Keratinocyte (primary cell): Measurements from ENCODE around the gene GABRB1. TPM values are rescaled to one million over a fixed set of nuclear protein-coding genes. Genes with fewer than 3 reads are reported as not detected.

ENCODE experiments used
- DNase-seq: peaks from one replicate; pipeline ENCODE4 v3.0.0-alpha.2; 2011; ENCODE audit warnings: low read depth, missing footprints, low spot score
- FAIRE-seq: peaks from 2 replicates; lab custom pipeline; 2011; peaks lifted over from hg19 to GRCh38; lab: Jason Lieb, UNC
- H2AFZ ChIP-seq: 2 replicates; pipeline ENCODE4 v1.6.0; 2012; ENCODE audit warnings: low read length, control low read depth, inconsistent platforms; ENCODE audit not compliant: control insufficient read depth
- H3K27ac ChIP-seq: 2 replicates; pipeline ENCODE4 v1.5.1; 2011; ENCODE audit warnings: low read length; ENCODE audit not compliant: control insufficient read depth, insufficient read depth
- H3K27me3 ChIP-seq: 3 replicates; pipeline ENCODE4 v1.6.0; 2011; ENCODE audit warnings: low read length; ENCODE audit not compliant: control insufficient read depth, insufficient read depth; ENCODE audit errors: extremely low read depth
- H3K36me3 ChIP-seq, 2 experiments: 2 replicates in 1 of 2; 3 replicates in 1 of 2; pipeline ENCODE4 v1.5.1; 2011; ENCODE audit warnings: low read length in 2 of 2, mild to moderate bottlenecking in 1 of 2; ENCODE audit not compliant: control insufficient read depth in 2 of 2, insufficient read depth in 2 of 2; ENCODE audit errors: extremely low read depth in 1 of 2
- H3K4me1 ChIP-seq: 3 replicates; pipeline ENCODE4 v1.5.1; 2011; ENCODE audit warnings: low read length; ENCODE audit not compliant: control insufficient read depth, insufficient read depth; ENCODE audit errors: extremely low read depth
- H3K4me2 ChIP-seq: 3 replicates; pipeline ENCODE4 v1.6.0; 2011; ENCODE audit warnings: low read depth, low read length; ENCODE audit not compliant: control insufficient read depth, insufficient read depth; ENCODE audit errors: extremely low read depth
- H3K4me3 ChIP-seq, 3 experiments: fragments of 200-600 bp in 1 of 3; sonication (generic) in 1 of 3; 2 replicates in 2 of 3; 3 replicates in 1 of 3; pipeline ENCODE4 v1.5.1; 2011 to 2016; ENCODE audit warnings: low read length in 3 of 3, mild to moderate bottlenecking in 3 of 3, control low read depth in 2 of 3, inconsistent platforms in 1 of 3, low read depth in 1 of 3, mixed read lengths in 1 of 3, mixed run types in 1 of 3, moderate library complexity in 1 of 3; ENCODE audit not compliant: control insufficient read depth in 2 of 3, insufficient read depth in 2 of 3; ENCODE audit errors: extremely low read depth in 1 of 3
- H3K79me2 ChIP-seq: 2 replicates; pipeline ENCODE4 v1.6.0; 2012; ENCODE audit warnings: low read length; ENCODE audit not compliant: control insufficient read depth, insufficient read depth
- H3K9ac ChIP-seq: 3 replicates; pipeline ENCODE4 v1.6.0; 2011; ENCODE audit warnings: low read length; ENCODE audit not compliant: control insufficient read depth, insufficient read depth; ENCODE audit errors: extremely low read depth
- H3K9me1 ChIP-seq: 3 replicates; pipeline ENCODE4 v1.6.0; 2011; ENCODE audit warnings: low read length; ENCODE audit not compliant: control insufficient read depth, insufficient read depth; ENCODE audit errors: extremely low read depth
- H3K9me3 ChIP-seq: 2 replicates; pipeline ENCODE4 v1.5.1; 2012; ENCODE audit warnings: low read depth, low read length; ENCODE audit not compliant: control insufficient read depth
- H4K20me1 ChIP-seq: 3 replicates; pipeline ENCODE4 v1.6.0; 2011; ENCODE audit warnings: low read length; ENCODE audit not compliant: control insufficient read depth, insufficient read depth; ENCODE audit errors: extremely low read depth
- EZH2 ChIP-seq: IDR thresholded peaks from one replicate; pipeline ENCODE4 v1.6.1; 2012; ENCODE audit warnings: inconsistent platforms, mild to moderate bottlenecking, low read length, moderate library complexity
- dilution Hi-C: fragments of 300-500 bp; cut with MboI; formaldehyde crosslinking; loops from one replicate; pipeline ENCODE4 v1.7.0; 2020; ENCODE audit warnings: low sequenced_read_pairs; ENCODE audit not compliant: extremely low pct_ligation_motif_present
- polyA plus RNA-seq, 5 experiments: library from polyadenylated mRNA; depleted of rRNA in 3 of 5; stranded (reverse) in 3 of 5; stranded (forward) in 1 of 5; unstranded in 1 of 5; fragments of >200 nt; gene quantifications; 1 replicate in 1 of 5; 2 replicates in 3 of 5; 3 replicates in 1 of 5; pipeline versions ENCODE4 v1.2.1 to v1.2.3, GENCODE V29; 2011 to 2012; ENCODE audit warnings: missing spikeins in 2 of 5, low read depth in 1 of 5, low replicate concordance in 1 of 5
- TF ChIP-seq, protein P1 (sequence below), 3 experiments: IDR thresholded peaks in 1 of 3; conservative IDR thresholded peaks in 1 of 3; optimal IDR thresholded peaks in 1 of 3; 2 replicates in 2 of 3; 3 replicates in 1 of 3; pipeline versions ENCODE3 to v1.5.1; 2011; ENCODE audit warnings: low read length in 3 of 3, mild to moderate bottlenecking in 3 of 3, moderate library complexity in 2 of 3, control low read depth in 1 of 3, inconsistent platforms in 1 of 3; ENCODE audit not compliant: insufficient read depth in 2 of 3; ENCODE audit errors: extremely low read depth in 1 of 3

GABRB1 gene
- polyA plus RNA-seq, 1 donor (not counting 4 experiments of a cell fraction or from before 2014, with no cell fraction given) = not detected

- no peak overlapping the region for H3K4me3 ChIP-seq
- no peaks in the 10 kb centered on the region for H3K36me3 ChIP-seq
- dilution Hi-C loops = no loop called here
These were observed 239.0 kb downstream of the GABRB1 start for GRCh38 chr4:47270201-47270888.

DNA sequence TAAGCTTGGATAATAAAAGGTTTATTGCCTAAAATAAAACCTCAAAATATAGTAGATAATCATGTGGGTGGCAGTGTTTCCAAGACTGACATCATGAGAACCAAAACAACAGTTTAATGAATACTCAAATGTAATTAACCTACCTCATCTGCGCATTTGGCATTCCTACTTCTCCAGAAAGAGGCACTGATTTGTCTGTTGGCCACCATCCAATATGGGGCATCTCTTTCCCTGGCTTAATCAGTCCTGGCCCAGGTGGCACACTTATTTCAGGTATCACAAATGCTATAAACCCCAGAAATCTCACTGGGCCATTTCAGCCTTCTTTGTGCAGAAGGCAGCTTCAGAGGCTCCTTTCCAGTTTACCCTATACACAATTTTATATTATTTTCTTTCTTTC, 239.9 kb downstream of the GABRB1 start:
- Histone ChIP-seq H4K20me1 (no peaks in the 10 kb centered on the region), H2AFZ (no peak overlapping the region), H3K79me2 (no peaks in the 10 kb centered on the region), H3K9me1 (no peaks in the 10 kb centered on the region), H3K4me1 (no peaks in the 10 kb centered on the region), H3K36me3 (no peaks in the 10 kb centered on the region), H3K4me2 (no peak overlapping the region), H3K9me3 (no peaks in the 10 kb centered on the region), H3K27me3 (no peaks in the 10 kb centered on the region), H3K9ac (no peak overlapping the region), H3K27ac (no peak overlapping the region), H3K4me3 (no peak overlapping the region)
- TF ChIP-seq, protein P1, sequence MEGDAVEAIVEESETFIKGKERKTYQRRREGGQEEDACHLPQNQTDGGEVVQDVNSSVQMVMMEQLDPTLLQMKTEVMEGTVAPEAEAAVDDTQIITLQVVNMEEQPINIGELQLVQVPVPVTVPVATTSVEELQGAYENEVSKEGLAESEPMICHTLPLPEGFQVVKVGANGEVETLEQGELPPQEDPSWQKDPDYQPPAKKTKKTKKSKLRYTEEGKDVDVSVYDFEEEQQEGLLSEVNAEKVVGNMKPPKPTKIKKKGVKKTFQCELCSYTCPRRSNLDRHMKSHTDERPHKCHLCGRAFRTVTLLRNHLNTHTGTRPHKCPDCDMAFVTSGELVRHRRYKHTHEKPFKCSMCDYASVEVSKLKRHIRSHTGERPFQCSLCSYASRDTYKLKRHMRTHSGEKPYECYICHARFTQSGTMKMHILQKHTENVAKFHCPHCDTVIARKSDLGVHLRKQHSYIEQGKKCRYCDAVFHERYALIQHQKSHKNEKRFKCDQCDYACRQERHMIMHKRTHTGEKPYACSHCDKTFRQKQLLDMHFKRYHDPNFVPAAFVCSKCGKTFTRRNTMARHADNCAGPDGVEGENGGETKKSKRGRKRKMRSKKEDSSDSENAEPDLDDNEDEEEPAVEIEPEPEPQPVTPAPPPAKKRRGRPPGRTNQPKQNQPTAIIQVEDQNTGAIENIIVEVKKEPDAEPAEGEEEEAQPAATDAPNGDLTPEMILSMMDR (optimal IDR thresholded peaks at IDR 0.05 in 1 of 3, IDR thresholded peaks at IDR 0.05 in 1 of 3, conservative IDR thresholded peaks at IDR 0.05 in 1 of 3; ENCODE audit: extremely low read depth in 1 of 3, insufficient read depth in 2 of 3, low read length in 3 of 3) = no peak
- no peak for TF ChIP-seq EZH2
- no peak for DNase-seq
- no peak for FAIRE-seq
- dilution Hi-C loops = no loop called here

More at GRCh38 chr4:47270201-47270888, 239.0 kb downstream of the GABRB1 start:
- H3K27ac ChIP-seq = no peak overlapping the region
- H3K79me2 ChIP-seq = no peaks in the 10 kb centered on the region
- no peak overlapping the region for H3K9ac ChIP-seq
- no peaks in the 10 kb centered on the region for H3K4me1 ChIP-seq
- no peak overlapping the region for H3K4me2 ChIP-seq
- no peaks in the 10 kb centered on the region for H3K27me3 ChIP-seq
- H2AFZ ChIP-seq = no peak overlapping the region
- no peaks in the 10 kb centered on the region for H4K20me1 ChIP-seq
- no peak for DNase-seq
- H3K9me3 ChIP-seq = no peaks in the 10 kb centered on the region
- FAIRE-seq = no peak
- no peaks in the 10 kb centered on the region for H3K9me1 ChIP-seq
- TF ChIP-seq EZH2 = no peak
- TF ChIP-seq, protein P1 (optimal IDR thresholded peaks at IDR 0.05 in 1 of 3, IDR thresholded peaks at IDR 0.05 in 1 of 3, conservative IDR thresholded peaks at IDR 0.05 in 1 of 3; ENCODE audit: extremely low read depth in 1 of 3, insufficient read depth in 2 of 3, low read length in 3 of 3) = no peak
